WTC11 (cell line): ENCODE results near the gene ZPBP. TPM values are rescaled to one million over a fixed set of nuclear protein-coding genes. Genes with fewer than 3 reads are reported as not detected.

ENCODE experiments used
- ATAC-seq: fragments of 200-7000 bp; cut with Tn5 transposase; 2 replicates; pipeline ENCODE4 v1.10.0; 2021; ENCODE audit warnings: mild to moderate bottlenecking, moderate library complexity
- CTCF ChIA-PET: fragments of 300-600 bp; sonication (Branson Sonifier 250); formaldehyde crosslinking; loops from one replicate; lab custom pipeline; 2021; ENCODE audit warnings: antibody characterized with exemption; lab: Charles Lee
- POLR2A ChIA-PET: fragments of 350-600 bp; sonication (Branson Sonifier 250); formaldehyde crosslinking; loops from one replicate; lab custom pipeline; 2021; ENCODE audit warnings: antibody characterized with exemption; lab: Charles Lee
- DNase-seq: peaks from one replicate; pipeline ENCODE4 v3.0.0; 2021; ENCODE audit warnings: low spot score
- H3K27ac Mint-ChIP-seq: 2 replicates; pipeline ENCODE4 v1.8.0; 2021; ENCODE audit warnings: mixed read lengths
- H3K27me3 Mint-ChIP-seq: 2 replicates; pipeline ENCODE4 v1.8.0; 2021; ENCODE audit warnings: low read depth, mild to moderate bottlenecking, moderate library complexity, mixed read lengths
- H3K36me3 Mint-ChIP-seq: 2 replicates; pipeline ENCODE4 v1.8.0; 2021; ENCODE audit warnings: mixed read lengths
- H3K4me1 Mint-ChIP-seq: 2 replicates; pipeline ENCODE4 v1.8.0; 2022; ENCODE audit warnings: mixed read lengths
- H3K4me3 Mint-ChIP-seq: 2 replicates; pipeline ENCODE4 v1.8.0; 2021; ENCODE audit warnings: mild to moderate bottlenecking, moderate library complexity, mixed read lengths
- H3K9me3 Mint-ChIP-seq: 2 replicates; pipeline ENCODE4 v1.8.0; 2021; ENCODE audit warnings: mixed read lengths
- ATF1 ChIP-seq: sonication (generic); formaldehyde crosslinking; IDR thresholded peaks from 2 replicates; pipeline ENCODE4 v1.8.1; 2023; ENCODE audit warnings: mild to moderate bottlenecking, moderate library complexity, missing genetic modification reagents
- CREB1 ChIP-seq: sonication (generic); formaldehyde crosslinking; IDR thresholded peaks from 2 replicates; pipeline ENCODE4 v1.8.0; 2023; ENCODE audit warnings: mild to moderate bottlenecking, missing genetic modification reagents
- FOXJ3 ChIP-seq: sonication (generic); formaldehyde crosslinking; IDR thresholded peaks from 2 replicates; pipeline ENCODE4 v1.9.0; 2021; ENCODE audit warnings: missing genetic modification reagents, mild to moderate bottlenecking, borderline replicate concordance
- GTF2I ChIP-seq: fragments of 250-450 bp; sonication (Bioruptor Pico); conservative IDR thresholded peaks from 2 replicates; pipeline ENCODE4 v1.4.0; 2021; ENCODE audit warnings: mild to moderate bottlenecking
- HMGA2 ChIP-seq: fragments of 250-450 bp; sonication (Bioruptor Pico); IDR thresholded peaks from 2 replicates; pipeline ENCODE4 v1.4.0; 2021; ENCODE audit warnings: mild to moderate bottlenecking, moderate library complexity
- JAZF1 ChIP-seq: fragments of 250-450 bp; sonication (Bioruptor Pico); IDR thresholded peaks from 2 replicates; pipeline ENCODE4 v1.9.0; 2021; ENCODE audit warnings: moderate library complexity, mild to moderate bottlenecking, inconsistent platforms
- JUN ChIP-seq: sonication (generic); formaldehyde crosslinking; IDR thresholded peaks from 2 replicates; pipeline ENCODE4 v1.8.0; 2023; ENCODE audit warnings: mild to moderate bottlenecking, missing genetic modification reagents
- NFE2L1 ChIP-seq: sonication (generic); formaldehyde crosslinking; IDR thresholded peaks from 2 replicates; pipeline ENCODE4 v1.8.1; 2023; ENCODE audit warnings: missing genetic modification reagents
- NFYB ChIP-seq: sonication (generic); formaldehyde crosslinking; conservative IDR thresholded peaks from 2 replicates; pipeline ENCODE4 v1.8.0; 2022; ENCODE audit warnings: low read depth, missing genetic modification reagents
- NR1H2 ChIP-seq: sonication (generic); formaldehyde crosslinking; IDR thresholded peaks from 2 replicates; pipeline ENCODE4 v1.9.0; 2021; ENCODE audit warnings: mild to moderate bottlenecking, moderate library complexity, missing genetic modification reagents
- OVOL2 ChIP-seq: fragments of 250-450 bp; sonication (Bioruptor Pico); IDR thresholded peaks from 2 replicates; pipeline ENCODE4 v1.9.0; 2021; ENCODE audit warnings: mild to moderate bottlenecking, borderline replicate concordance
- PRRX2 ChIP-seq: fragments of 250-450 bp; sonication (Bioruptor Pico); IDR thresholded peaks from 2 replicates; pipeline ENCODE4 v1.8.0; 2021; ENCODE audit warnings: mild to moderate bottlenecking
- RELA ChIP-seq: sonication (generic); formaldehyde crosslinking; IDR thresholded peaks from 2 replicates; pipeline ENCODE4 v1.8.1; 2022; ENCODE audit warnings: missing genetic modification reagents, mild to moderate bottlenecking, borderline replicate concordance
- SP1 ChIP-seq: sonication (generic); formaldehyde crosslinking; conservative IDR thresholded peaks from 2 replicates; pipeline ENCODE4 v1.8.1; 2022; ENCODE audit warnings: missing genetic modification reagents
- ZNF317 ChIP-seq: sonication (generic); formaldehyde crosslinking; IDR thresholded peaks from 2 replicates; pipeline ENCODE4 v1.8.1; 2023; ENCODE audit warnings: low read depth, mild to moderate bottlenecking, moderate library complexity, missing genetic modification reagents, borderline replicate concordance
- ZNF396 ChIP-seq: fragments of 250-450 bp; sonication (Bioruptor Pico); IDR thresholded peaks from 2 replicates; pipeline ENCODE4 v1.8.0; 2021; ENCODE audit warnings: mild to moderate bottlenecking, moderate library complexity, borderline replicate concordance
- ZNF416 ChIP-seq: fragments of 250-450 bp; sonication (Bioruptor Pico); IDR thresholded peaks from 2 replicates; pipeline ENCODE4 v1.9.0; 2021; ENCODE audit warnings: mild to moderate bottlenecking, inconsistent platforms
- total RNA-seq: library from RNA; stranded (reverse); gene quantifications from 3 replicates; pipeline ENCODE4 v1.2.3, GENCODE V29; 2021
- TF ChIP-seq, protein P1 (sequence below): fragments of 250-450 bp; sonication (Bioruptor Pico); IDR thresholded peaks from 2 replicates; pipeline ENCODE4 v1.9.0; 2021; ENCODE audit warnings: mild to moderate bottlenecking
- TF ChIP-seq, protein P2 (sequence below): fragments of 250-450 bp; sonication (Bioruptor Pico); conservative IDR thresholded peaks from 2 replicates; pipeline ENCODE4 v1.9.0; 2021; ENCODE audit warnings: mild to moderate bottlenecking
- TF ChIP-seq, protein P3 (sequence below): sonication (generic); formaldehyde crosslinking; IDR thresholded peaks from 2 replicates; pipeline ENCODE4 v1.8.0; 2023; ENCODE audit warnings: mild to moderate bottlenecking, missing genetic modification reagents
- TF ChIP-seq, protein P4 (sequence below): sonication (generic); formaldehyde crosslinking; IDR thresholded peaks from 2 replicates; pipeline ENCODE4 v1.8.1; 2023; ENCODE audit warnings: mild to moderate bottlenecking, missing genetic modification reagents, moderate library complexity
- TF ChIP-seq, protein P5 (sequence below): sonication (generic); formaldehyde crosslinking; IDR thresholded peaks from 2 replicates; pipeline ENCODE4 v1.8.0; 2022; ENCODE audit warnings: mild to moderate bottlenecking, missing genetic modification reagents
- TF ChIP-seq, protein P6 (sequence below): fragments of 250-450 bp; sonication (Bioruptor Pico); IDR thresholded peaks from 2 replicates; pipeline ENCODE4 v1.8.0; 2021; ENCODE audit warnings: mild to moderate bottlenecking

The ZPBP gene
- total RNA-seq, 1 experiment from 2014 or later = not detected

DNA sequence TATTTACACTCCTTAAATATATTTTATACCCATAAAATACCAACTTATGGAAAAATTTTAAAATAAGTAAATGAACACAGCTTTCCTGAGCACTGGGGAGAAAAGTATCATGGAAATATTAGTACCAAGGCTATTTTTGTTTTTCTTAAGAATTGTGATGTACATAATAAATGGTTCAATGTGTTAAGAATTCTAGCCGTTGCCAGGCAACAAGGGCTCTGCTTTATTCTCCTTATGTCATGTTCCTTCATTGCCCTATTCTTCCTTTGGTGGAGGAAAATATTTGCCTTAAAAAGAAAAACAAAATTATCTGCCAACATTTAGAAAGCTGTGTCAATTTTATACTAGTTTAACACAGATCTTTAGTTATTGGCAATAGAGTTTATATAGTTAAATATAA, 2.6 kb upstream of the ZPBP start:
- ATAC-seq = no peak
- Mint-ChIP-seq H3K36me3 (no peaks in the 10 kb centered on the region), H3K27me3 (peaks cover 18% of the 10 kb centered on the region), H3K4me3 (no peak overlapping the region), H3K4me1 (peaks cover 3% of the 10 kb centered on the region), H3K9me3 (peaks cover 4% of the 10 kb centered on the region; the same call in 1 of the 2 replicates), H3K27ac (no peak overlapping the region)
- CTCF ChIA-PET = no interaction called here
- no peak for DNase-seq
- TF ChIP-seq, protein P1, sequence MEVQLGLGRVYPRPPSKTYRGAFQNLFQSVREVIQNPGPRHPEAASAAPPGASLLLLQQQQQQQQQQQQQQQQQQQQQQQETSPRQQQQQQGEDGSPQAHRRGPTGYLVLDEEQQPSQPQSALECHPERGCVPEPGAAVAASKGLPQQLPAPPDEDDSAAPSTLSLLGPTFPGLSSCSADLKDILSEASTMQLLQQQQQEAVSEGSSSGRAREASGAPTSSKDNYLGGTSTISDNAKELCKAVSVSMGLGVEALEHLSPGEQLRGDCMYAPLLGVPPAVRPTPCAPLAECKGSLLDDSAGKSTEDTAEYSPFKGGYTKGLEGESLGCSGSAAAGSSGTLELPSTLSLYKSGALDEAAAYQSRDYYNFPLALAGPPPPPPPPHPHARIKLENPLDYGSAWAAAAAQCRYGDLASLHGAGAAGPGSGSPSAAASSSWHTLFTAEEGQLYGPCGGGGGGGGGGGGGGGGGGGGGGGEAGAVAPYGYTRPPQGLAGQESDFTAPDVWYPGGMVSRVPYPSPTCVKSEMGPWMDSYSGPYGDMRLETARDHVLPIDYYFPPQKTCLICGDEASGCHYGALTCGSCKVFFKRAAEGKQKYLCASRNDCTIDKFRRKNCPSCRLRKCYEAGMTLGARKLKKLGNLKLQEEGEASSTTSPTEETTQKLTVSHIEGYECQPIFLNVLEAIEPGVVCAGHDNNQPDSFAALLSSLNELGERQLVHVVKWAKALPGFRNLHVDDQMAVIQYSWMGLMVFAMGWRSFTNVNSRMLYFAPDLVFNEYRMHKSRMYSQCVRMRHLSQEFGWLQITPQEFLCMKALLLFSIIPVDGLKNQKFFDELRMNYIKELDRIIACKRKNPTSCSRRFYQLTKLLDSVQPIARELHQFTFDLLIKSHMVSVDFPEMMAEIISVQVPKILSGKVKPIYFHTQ = no peak
- no peak for TF ChIP-seq PRRX2 (CRISPR knock-in tag)
- TF ChIP-seq FOXJ3 = no peak
- no peak for TF ChIP-seq NFYB (CRISPR knock-in tag)
- no peak for TF ChIP-seq ZNF396
- TF ChIP-seq NFE2L1 (CRISPR knock-in tag) = no peak
- TF ChIP-seq ZNF416 = no peak
- POLR2A ChIA-PET = no interaction called here

DNA sequence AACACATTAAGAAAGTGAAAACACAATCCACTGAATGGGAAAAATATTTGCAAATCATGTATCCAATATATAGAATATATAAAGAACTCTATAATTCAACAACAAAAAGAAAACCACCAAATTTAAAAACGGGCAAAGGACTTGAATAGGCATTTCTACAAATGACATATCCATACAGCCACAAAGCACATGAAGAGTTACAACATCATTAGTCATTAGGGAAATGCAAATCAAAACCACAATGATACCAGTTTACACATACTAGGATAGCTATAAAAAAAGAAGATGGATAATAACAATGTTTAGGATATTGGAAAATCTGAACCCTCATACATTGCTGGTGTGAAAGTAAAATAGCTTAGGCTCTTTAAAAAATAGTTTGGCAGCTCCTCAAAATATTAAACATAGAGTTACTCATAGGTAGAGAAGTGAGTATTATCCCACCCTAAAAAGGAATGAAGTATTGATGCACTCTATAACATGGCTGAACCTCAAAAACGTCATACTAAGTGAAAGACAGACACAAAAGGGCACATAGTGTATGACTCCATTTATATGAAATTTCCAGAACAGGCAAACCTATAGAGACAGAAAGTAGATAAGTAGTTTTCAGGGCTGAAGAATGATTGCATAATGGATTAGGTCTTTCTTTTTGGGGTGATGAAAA, 4.5 kb downstream of the ZPBP start:
- peaks cover 3% of the 10 kb centered on the region for H3K4me1 Mint-ChIP-seq
- ChIA-PET POLR2A (no interaction called here), CTCF (no interaction called here)
- H3K9me3 Mint-ChIP-seq = peaks cover 21% of the 10 kb centered on the region
- H3K4me3 Mint-ChIP-seq = no peak overlapping the region
- DNase-seq = no peak
- 0 out of 2 replicates have a peak, but pooled peaks cover 4% of the 10 kb centered on the region for H3K36me3 Mint-ChIP-seq
- H3K27ac Mint-ChIP-seq = no peak overlapping the region
- ATAC-seq = no peak
- H3K27me3 Mint-ChIP-seq = peaks cover 5% of the 10 kb centered on the region
- TF ChIP-seq OVOL2 (CRISPR knock-in tag) (no peak), CREB1 (CRISPR knock-in tag) (no peak), ATF1 (no peak), HMGA2 (CRISPR knock-in tag) (no peak), JUN (no peak), SP1 (CRISPR knock-in tag) (no peak), GTF2I (CRISPR knock-in tag) (no peak), NFE2L1 (CRISPR knock-in tag) (no peak)
- TF ChIP-seq, protein P2, sequence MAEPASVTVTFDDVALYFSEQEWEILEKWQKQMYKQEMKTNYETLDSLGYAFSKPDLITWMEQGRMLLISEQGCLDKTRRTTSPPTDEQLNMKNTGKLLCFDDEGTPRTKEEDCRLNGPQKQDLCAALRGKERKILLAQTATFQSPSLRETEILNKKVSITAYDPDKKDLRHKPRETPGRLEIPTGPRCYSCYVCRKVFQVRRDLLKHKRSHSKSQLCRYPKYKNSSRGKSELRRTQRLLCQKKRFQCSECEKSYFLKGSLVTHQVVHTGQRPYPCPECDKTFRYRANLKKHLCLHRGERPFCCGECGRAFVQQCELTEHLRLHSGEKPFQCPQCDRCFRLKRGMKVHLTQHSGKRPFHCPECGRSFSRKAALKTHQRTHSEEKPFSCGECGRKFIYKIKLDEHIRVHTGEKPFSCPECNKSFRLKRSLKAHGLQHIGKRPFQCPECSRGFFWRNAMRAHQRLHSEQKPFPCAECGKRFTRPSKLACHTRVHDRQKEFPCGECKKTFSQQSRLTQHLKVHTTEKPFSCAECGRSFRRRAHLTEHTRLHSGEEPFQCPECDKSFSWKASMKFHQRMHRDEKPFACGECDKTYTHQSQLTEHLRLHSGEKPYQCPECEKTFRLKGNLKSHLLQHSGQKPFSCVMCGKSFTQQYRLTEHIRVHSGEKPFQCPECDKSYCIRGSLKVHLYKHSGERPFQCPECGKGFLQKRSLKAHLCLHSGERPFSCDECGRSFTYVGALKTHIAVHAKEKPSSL (CRISPR knock-in tag) = no peak
- TF ChIP-seq, protein P3, sequence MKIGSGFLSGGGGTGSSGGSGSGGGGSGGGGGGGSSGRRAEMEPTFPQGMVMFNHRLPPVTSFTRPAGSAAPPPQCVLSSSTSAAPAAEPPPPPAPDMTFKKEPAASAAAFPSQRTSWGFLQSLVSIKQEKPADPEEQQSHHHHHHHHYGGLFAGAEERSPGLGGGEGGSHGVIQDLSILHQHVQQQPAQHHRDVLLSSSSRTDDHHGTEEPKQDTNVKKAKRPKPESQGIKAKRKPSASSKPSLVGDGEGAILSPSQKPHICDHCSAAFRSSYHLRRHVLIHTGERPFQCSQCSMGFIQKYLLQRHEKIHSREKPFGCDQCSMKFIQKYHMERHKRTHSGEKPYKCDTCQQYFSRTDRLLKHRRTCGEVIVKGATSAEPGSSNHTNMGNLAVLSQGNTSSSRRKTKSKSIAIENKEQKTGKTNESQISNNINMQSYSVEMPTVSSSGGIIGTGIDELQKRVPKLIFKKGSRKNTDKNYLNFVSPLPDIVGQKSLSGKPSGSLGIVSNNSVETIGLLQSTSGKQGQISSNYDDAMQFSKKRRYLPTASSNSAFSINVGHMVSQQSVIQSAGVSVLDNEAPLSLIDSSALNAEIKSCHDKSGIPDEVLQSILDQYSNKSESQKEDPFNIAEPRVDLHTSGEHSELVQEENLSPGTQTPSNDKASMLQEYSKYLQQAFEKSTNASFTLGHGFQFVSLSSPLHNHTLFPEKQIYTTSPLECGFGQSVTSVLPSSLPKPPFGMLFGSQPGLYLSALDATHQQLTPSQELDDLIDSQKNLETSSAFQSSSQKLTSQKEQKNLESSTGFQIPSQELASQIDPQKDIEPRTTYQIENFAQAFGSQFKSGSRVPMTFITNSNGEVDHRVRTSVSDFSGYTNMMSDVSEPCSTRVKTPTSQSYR (CRISPR knock-in tag) = no peak
- TF ChIP-seq, all 79 proteins: peak for 0

DNA sequence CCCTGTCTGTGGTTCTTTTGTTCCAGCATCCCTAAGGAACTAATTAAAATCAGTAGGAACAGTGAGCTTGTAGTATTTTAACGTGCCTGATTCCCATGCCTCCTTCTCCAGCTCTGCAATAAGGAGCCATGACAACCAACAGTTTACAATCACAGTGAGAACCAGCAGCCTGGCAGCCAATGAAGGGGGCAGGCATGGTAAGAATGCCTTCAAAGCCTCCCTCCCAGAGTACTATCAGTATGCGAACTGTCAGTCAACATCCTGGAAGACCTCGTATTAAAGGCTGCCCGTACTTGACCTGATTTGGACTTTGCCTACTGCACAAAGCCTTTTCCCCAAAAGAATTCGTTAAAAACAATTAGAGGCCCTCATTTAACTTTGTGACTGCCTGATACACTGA, 7.7 kb downstream of the ZPBP start:
- H3K9me3 Mint-ChIP-seq = peaks cover 18% of the 10 kb centered on the region
- 0 out of 2 replicates have a peak, but pooled peaks cover 4% of the 10 kb centered on the region for H3K36me3 Mint-ChIP-seq
- no peaks in the 10 kb centered on the region for H3K4me1 Mint-ChIP-seq
- H3K27me3 Mint-ChIP-seq = no peaks in the 10 kb centered on the region
- H3K4me3 Mint-ChIP-seq = no peak overlapping the region
- ChIA-PET POLR2A (no interaction called here), CTCF (no interaction called here)
- H3K27ac Mint-ChIP-seq = no peak overlapping the region
- ATAC-seq (0 out of 2 replicates have a peak, but pooled peaks have one; percentile 36), DNase-seq (no peak)
- TF ChIP-seq ZNF317 (CRISPR knock-in tag) (no peak), JAZF1 (CRISPR knock-in tag) (no peak), NR1H2 (no peak), RELA (no peak), NFE2L1 (CRISPR knock-in tag) (no peak)
- TF ChIP-seq, protein P4, sequence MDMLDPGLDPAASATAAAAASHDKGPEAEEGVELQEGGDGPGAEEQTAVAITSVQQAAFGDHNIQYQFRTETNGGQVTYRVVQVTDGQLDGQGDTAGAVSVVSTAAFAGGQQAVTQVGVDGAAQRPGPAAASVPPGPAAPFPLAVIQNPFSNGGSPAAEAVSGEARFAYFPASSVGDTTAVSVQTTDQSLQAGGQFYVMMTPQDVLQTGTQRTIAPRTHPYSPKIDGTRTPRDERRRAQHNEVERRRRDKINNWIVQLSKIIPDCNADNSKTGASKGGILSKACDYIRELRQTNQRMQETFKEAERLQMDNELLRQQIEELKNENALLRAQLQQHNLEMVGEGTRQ (CRISPR knock-in tag) = no peak
- TF ChIP-seq, protein P5, sequence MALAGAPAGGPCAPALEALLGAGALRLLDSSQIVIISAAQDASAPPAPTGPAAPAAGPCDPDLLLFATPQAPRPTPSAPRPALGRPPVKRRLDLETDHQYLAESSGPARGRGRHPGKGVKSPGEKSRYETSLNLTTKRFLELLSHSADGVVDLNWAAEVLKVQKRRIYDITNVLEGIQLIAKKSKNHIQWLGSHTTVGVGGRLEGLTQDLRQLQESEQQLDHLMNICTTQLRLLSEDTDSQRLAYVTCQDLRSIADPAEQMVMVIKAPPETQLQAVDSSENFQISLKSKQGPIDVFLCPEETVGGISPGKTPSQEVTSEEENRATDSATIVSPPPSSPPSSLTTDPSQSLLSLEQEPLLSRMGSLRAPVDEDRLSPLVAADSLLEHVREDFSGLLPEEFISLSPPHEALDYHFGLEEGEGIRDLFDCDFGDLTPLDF (CRISPR knock-in tag) = no peak
- TF ChIP-seq, protein P6, sequence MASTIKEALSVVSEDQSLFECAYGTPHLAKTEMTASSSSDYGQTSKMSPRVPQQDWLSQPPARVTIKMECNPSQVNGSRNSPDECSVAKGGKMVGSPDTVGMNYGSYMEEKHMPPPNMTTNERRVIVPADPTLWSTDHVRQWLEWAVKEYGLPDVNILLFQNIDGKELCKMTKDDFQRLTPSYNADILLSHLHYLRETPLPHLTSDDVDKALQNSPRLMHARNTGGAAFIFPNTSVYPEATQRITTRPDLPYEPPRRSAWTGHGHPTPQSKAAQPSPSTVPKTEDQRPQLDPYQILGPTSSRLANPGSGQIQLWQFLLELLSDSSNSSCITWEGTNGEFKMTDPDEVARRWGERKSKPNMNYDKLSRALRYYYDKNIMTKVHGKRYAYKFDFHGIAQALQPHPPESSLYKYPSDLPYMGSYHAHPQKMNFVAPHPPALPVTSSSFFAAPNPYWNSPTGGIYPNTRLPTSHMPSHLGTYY (CRISPR knock-in tag) = no peak
